Heart right ventricle (tissue), 16 donors: Measurements from ENCODE around the gene PAM16. TPM values are rescaled to one million over a fixed set of nuclear protein-coding genes. Genes with fewer than 3 reads are reported as not detected.

ENCODE experiments used
- ATAC-seq, 8 donors: fragments of 200-7000 bp; cut with Tn5 transposase; one replicate each; pipeline ENCODE4 v1.9.1; 2020; ENCODE audit warnings: mild to moderate bottlenecking in 8 of 8, moderate library complexity in 8 of 8, moderate number of reproducible peaks in 1 of 8
- DNase-seq, 2 donors: peaks; one replicate each; pipeline ENCODE4 v3.0.0-alpha.2; 2020
- H3K27ac ChIP-seq, 10 donors: fragments of 200-600 bp; sonication (generic) in 2 of 10; one replicate each; pipeline versions ENCODE4 v1.5.0 to v1.8.0; 2020 to 2022; ENCODE audit warnings: mild to moderate bottlenecking in 3 of 10
- H3K27me3 ChIP-seq, 7 donors: fragments of 200-600 bp; one replicate each; pipeline ENCODE4 v1.8.0; 2021 to 2022; ENCODE audit warnings: mild to moderate bottlenecking in 2 of 7
- H3K36me3 ChIP-seq, 9 donors: fragments of 200-600 bp; sonication (generic) in 1 of 9; one replicate each; pipeline versions ENCODE4 v1.5.0 to v1.8.0; 2020 to 2022; ENCODE audit warnings: mild to moderate bottlenecking in 2 of 9
- H3K4me1 ChIP-seq, 9 donors: fragments of 200-600 bp; sonication (generic) in 1 of 9; one replicate each; pipeline versions ENCODE4 v1.5.0 to v1.8.0; 2020 to 2022; ENCODE audit warnings: mild to moderate bottlenecking in 4 of 9
- H3K4me3 ChIP-seq, 10 donors: fragments of 200-600 bp; sonication (generic) in 2 of 10; one replicate each; pipeline versions ENCODE4 v1.5.0 to v1.8.0; 2020 to 2022; ENCODE audit warnings: mild to moderate bottlenecking in 7 of 10, moderate library complexity in 2 of 10
- H3K9me3 ChIP-seq, 11 donors: fragments of 200-600 bp in 10 of 11; sonication (generic) in 2 of 11; one replicate each; pipeline versions ENCODE4 v1.5.0 to v1.8.0; 2013 to 2022; ENCODE audit warnings: mild to moderate bottlenecking in 2 of 11, control low read depth in 1 of 11, moderate library complexity in 1 of 11
- CTCF ChIP-seq, 9 donors: fragments of 200-600 bp; sonication (generic) in 2 of 9; IDR thresholded peaks; one replicate each; pipeline versions ENCODE4 v1.5.0 to v1.8.0; 2021 to 2022; ENCODE audit warnings: antibody characterized with exemption in 9 of 9, mild to moderate bottlenecking in 5 of 9, moderate library complexity in 1 of 9
- WGBS, 2 donors: extraction: QIAGEN DNeasy Blood & Tissue Kit; methylation state at CpG; one replicate each; pipeline ENCODE4 v1.1.7; 2013; ENCODE audit warnings: inconsistent platforms in 1 of 2; 5-methylcytosine and 5-hydroxymethylcytosine counted together
- intact Hi-C, 10 donors: fragments of 100-400 bp; cut with DNase I; formaldehyde crosslinking; loops; one replicate each; pipeline versions ENCODE4 v1.11.1 to v1.14.2; 2022
- polyA plus RNA-seq, 2 donors: library from polyadenylated mRNA; stranded (reverse); fragments of 200-250 nt; gene quantifications; one replicate each; pipeline ENCODE4 v1.2.3, GENCODE V29; 2013
- total RNA-seq, 10 donors: library from RNA; stranded (reverse); fragmentation: NEBNext Ultra II Directional in 3 of 10; extraction: Animal tissue kit (Norgen Biotek cat#: 25700) in 3 of 10; gene quantifications; one replicate each; pipeline versions ENCODE4 v1.2.1 to v1.2.4, GENCODE V29; 2021 to 2023
- donor health status: Arrhythmogenic right ventricular cardiomyopathy.
- donor health status: ischemic (EF 13 %, LVEDD 7.1; RV severe dilation, severe dysfunction).
- donor health status: healthy with polysubstance abuse.
- donor health status: DM: no; HTN: yes; CAD: no.
- donor health status: DM: no; HTN: no; CAD: no.
- donor health status: ischemic (EF 25% LVEDD 6.9; RV normal size, moderate dysfunction).
- donor health status: ischemic (EF 25% LVEDD 5.7; RV mildly dilated, moderate dysfunction).
- donor health status: healthy.
- donor health status: DM: yes; HTN: yes; CAD: no.
- donor health status: Ischemic cardiomyopathy.
- donor health status: ischemic (EF 35%, LVEDD 5.7; RV mildly dilated, moderate dysfunction).
- donor health status: nonischemic (EF 11% LVEDD 7.7; RV severe dilation, severe dysfunction).
- donor health status: DM: yes; HTN: yes; CAD: no.
- donor health status: PGD.
- donor health status: ischemic (EF 29% LVEDD 5.4; RV normal size, mild dysfunction).
- donor health status: nonischemic (EF 23%, LVEDD 6.1; RV moderate dilation, normal function).

The PAM16 gene
- total and polyA plus RNA-seq, 12 donors: 44.2 to 288 (median 59.0) TPM

DNA sequence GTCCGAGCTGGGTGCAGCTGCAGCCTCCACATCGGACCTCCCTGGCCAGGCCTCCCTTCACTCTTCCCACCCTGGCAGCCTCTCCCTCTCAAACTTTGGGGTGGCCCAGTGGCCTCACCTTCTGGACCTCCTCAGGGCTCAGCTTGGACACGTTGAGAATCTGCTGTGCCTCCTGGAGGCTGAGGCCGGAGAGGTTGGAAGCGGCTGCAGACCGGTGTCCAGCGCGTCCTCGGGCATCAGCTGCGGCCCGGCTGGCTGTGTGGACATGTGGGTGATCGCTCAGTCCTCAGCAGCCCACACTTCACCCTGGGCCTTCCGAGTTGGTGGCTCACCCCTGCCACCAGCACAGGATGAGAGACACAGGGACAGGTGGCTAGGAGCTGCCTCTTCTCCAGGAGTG lies 9.9 kb downstream of the PAM16 start:
- no peaks in the 10 kb centered on the region for H3K27me3 ChIP-seq
- peaks cover 16 to 41% (median 26%) of the 10 kb centered on the region in 9 donors for H3K4me1 ChIP-seq
- H3K27ac ChIP-seq: no peak overlapping the region
- intact Hi-C loops: no loop called here
- no peaks in the 10 kb centered on the region for H3K9me3 ChIP-seq
- 91 to 94% methylated on average over 13 of the region's 13 CpGs for WGBS, 2 donors
- no peak for DNase-seq
- no peak for TF ChIP-seq CTCF (IDR thresholded peaks at IDR 0.05)
- ATAC-seq: no peak
- H3K36me3 ChIP-seq: peaks cover 0 to 52% (median 3%) of the 10 kb centered on the region in 9 donors
- H3K4me3 ChIP-seq: no peak overlapping the region

- no peak for TF ChIP-seq CTCF (IDR thresholded peaks at IDR 0.05)
- no peak for ATAC-seq
- intact Hi-C loops: no loop called here
- 82 to 83% methylated on average over 6 of the region's 6 CpGs for WGBS, 2 donors
- no peak overlapping the region for H3K27ac ChIP-seq
- H3K4me1 ChIP-seq: peaks cover 14 to 41% (median 26%) of the 10 kb centered on the region in 9 donors
- no peak for DNase-seq
- H3K9me3 ChIP-seq: no peaks in the 10 kb centered on the region
- H3K36me3 ChIP-seq: peaks cover 0 to 60% (median 8%) of the 10 kb centered on the region in 9 donors
- H3K27me3 ChIP-seq: no peaks in the 10 kb centered on the region
- no peak overlapping the region for H3K4me3 ChIP-seq
Observed at GRCh38 chr16:4340443-4340842, 10.7 kb downstream of the PAM16 start.

GRCh38 chr16:4339909-4340308 lies 11.2 kb downstream of the PAM16 start:
- intact Hi-C loops: loop anchor here in 5 of 10 donors (10.0 kb wide), 3 partner anchors 135 to 355 kb away; no protein-coding TSS in a partner anchor
- Histone ChIP-seq H3K27ac (peak overlapping the region in 5 of 10 donors; percentile 13 to 59 (median 34)), H3K36me3 (peaks cover 0 to 65% (median 13%) of the 10 kb centered on the region in 9 donors), H3K27me3 (no peaks in the 10 kb centered on the region), H3K4me1 (peaks cover 13 to 41% (median 26%) of the 10 kb centered on the region in 9 donors), H3K4me3 (no peak overlapping the region), H3K9me3 (no peaks in the 10 kb centered on the region)
- ATAC-seq (peak; percentile 21 to 55 (median 41)), DNase-seq (peak in 1 of 2 donors; percentile 70)
- no peak for TF ChIP-seq CTCF (IDR thresholded peaks at IDR 0.05)
- WGBS, 2 donors: 39 to 48% methylated on average over 14 of the region's 14 CpGs

DNA sequence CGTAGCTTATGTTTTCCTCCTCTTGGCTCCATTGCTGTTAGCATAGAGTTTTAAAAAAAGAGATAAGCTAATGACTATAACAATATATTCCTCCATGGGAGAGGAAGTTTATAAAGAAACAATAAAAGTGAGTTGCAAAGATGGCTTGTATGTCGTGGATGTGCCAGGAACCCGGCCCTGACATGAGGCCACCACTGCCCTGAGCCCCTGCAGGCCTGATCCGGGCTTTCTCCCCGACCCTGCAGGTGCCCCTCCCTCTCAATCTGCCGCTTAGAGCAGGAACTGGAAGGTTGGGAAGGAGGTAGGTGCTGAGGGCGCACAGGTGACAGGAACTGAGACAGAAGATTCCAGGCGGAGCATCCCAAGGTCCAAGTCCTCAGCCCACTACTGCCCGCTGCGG lies 11.7 kb downstream of the PAM16 start:
- TF ChIP-seq CTCF (IDR thresholded peaks at IDR 0.05): no peak
- peaks cover 13 to 41% (median 26%) of the 10 kb centered on the region in 9 donors for H3K4me1 ChIP-seq
- no peaks in the 10 kb centered on the region for H3K9me3 ChIP-seq
- peak overlapping the region in 6 of 10 donors; percentile 13 to 59 (median 34) for H3K27ac ChIP-seq
- no peaks in the 10 kb centered on the region for H3K27me3 ChIP-seq
- ATAC-seq (no peak), DNase-seq (no peak)
- no peak overlapping the region for H3K4me3 ChIP-seq
- intact Hi-C loops: loop anchor here in 5 of 10 donors (10.0 kb wide), 3 partner anchors 135 to 355 kb away; no protein-coding TSS in a partner anchor
- H3K36me3 ChIP-seq: peaks cover 0 to 70% (median 17%) of the 10 kb centered on the region in 9 donors
- WGBS, 2 donors: 68 to 69% methylated on average over 10 of the region's 10 CpGs
